ENCODE data around the gene ZNF154.
A peak's percentile ranks its signal among the peaks of the same experiment; 100 is the strongest.

ZNF154 gene

DNA sequence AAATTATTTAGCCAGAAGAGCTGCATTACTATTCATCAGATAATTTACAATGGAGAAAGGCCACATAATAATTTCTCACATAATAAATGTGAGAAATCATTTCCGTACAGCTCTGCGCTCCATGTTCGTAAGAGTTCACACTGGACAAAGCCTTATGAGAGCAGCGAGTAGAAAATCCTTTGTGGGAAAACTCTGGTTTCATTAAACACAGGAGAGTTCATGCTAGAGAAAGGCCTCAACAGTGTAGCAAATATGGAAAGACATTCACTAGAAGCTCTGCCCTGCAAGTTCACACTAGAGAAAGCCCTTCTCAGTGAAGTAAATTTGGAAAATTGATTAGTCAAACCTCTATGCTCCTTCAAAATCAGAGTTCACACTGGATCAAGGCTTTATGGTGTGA, 46.0 kb upstream of the ZNF154 start:
- no peak overlapping the region for H3K4me3 ChIP-seq (replicated peaks; ENCODE audit: insufficient read depth, low read length)
- H3K27me3 ChIP-seq (ENCODE audit: insufficient read depth, poor library complexity, severe bottlenecking) = no peaks in the 10 kb centered on the region
- DNase-seq (ENCODE audit: low read depth in 1 of 2, low spot score in 1 of 2) = no peak
- TF ChIP-seq GABPA (IDR thresholded peaks at IDR 0.05; ENCODE audit: low read depth) = no peak
- no peak overlapping the region for H3K27ac ChIP-seq (replicated peaks)

DNA sequence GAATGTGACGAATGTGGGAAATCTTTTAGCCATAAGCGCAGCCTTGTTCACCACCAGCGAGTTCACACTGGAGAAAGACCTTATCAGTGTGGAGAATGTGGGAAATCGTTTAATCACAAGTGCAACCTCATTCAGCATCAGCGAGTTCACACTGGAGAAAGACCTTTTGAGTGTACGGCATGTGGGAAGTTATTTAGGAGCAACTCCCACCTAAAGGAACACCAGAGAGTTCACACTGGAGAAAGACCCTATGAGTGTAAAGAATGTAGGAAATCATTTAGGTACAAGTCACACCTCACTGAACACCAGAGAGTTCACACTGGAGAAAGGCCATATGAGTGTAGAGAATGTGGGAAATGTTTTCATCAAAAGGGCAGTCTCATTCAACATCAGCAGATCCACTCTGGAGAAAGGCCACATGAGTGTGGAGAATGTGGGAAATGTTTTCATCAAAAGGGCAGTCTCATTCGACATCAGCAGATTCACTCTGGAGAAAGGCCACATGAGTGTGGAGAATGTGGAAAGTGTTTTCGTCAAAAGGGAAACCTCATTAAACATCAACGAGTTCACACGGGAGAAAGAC, 45.2 kb upstream of the ZNF154 start:
- Histone ChIP-seq H3K27me3 (ENCODE audit: insufficient read depth, poor library complexity, severe bottlenecking) (no peaks in the 10 kb centered on the region), H3K4me3 (replicated peaks; ENCODE audit: insufficient read depth, low read length) (no peak overlapping the region), H3K27ac (replicated peaks) (no peak overlapping the region)
- DNase-seq (ENCODE audit: low read depth in 1 of 2, low spot score in 1 of 2) = no peak
- no peak for TF ChIP-seq POLR2AphosphoS5 (IDR thresholded peaks at IDR 0.05; ENCODE audit: low read depth)
- TF ChIP-seq, protein P1, sequence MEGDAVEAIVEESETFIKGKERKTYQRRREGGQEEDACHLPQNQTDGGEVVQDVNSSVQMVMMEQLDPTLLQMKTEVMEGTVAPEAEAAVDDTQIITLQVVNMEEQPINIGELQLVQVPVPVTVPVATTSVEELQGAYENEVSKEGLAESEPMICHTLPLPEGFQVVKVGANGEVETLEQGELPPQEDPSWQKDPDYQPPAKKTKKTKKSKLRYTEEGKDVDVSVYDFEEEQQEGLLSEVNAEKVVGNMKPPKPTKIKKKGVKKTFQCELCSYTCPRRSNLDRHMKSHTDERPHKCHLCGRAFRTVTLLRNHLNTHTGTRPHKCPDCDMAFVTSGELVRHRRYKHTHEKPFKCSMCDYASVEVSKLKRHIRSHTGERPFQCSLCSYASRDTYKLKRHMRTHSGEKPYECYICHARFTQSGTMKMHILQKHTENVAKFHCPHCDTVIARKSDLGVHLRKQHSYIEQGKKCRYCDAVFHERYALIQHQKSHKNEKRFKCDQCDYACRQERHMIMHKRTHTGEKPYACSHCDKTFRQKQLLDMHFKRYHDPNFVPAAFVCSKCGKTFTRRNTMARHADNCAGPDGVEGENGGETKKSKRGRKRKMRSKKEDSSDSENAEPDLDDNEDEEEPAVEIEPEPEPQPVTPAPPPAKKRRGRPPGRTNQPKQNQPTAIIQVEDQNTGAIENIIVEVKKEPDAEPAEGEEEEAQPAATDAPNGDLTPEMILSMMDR (IDR thresholded peaks at IDR 0.05; ENCODE audit: insufficient read depth, low read length) = no peak
- no peak for TF ChIP-seq SPI1 (IDR thresholded peaks at IDR 0.05; ENCODE audit: borderline replicate concordance, low read depth)
- TF ChIP-seq GABPA (IDR thresholded peaks at IDR 0.05; ENCODE audit: low read depth) = no peak
- TF ChIP-seq, protein P2, sequence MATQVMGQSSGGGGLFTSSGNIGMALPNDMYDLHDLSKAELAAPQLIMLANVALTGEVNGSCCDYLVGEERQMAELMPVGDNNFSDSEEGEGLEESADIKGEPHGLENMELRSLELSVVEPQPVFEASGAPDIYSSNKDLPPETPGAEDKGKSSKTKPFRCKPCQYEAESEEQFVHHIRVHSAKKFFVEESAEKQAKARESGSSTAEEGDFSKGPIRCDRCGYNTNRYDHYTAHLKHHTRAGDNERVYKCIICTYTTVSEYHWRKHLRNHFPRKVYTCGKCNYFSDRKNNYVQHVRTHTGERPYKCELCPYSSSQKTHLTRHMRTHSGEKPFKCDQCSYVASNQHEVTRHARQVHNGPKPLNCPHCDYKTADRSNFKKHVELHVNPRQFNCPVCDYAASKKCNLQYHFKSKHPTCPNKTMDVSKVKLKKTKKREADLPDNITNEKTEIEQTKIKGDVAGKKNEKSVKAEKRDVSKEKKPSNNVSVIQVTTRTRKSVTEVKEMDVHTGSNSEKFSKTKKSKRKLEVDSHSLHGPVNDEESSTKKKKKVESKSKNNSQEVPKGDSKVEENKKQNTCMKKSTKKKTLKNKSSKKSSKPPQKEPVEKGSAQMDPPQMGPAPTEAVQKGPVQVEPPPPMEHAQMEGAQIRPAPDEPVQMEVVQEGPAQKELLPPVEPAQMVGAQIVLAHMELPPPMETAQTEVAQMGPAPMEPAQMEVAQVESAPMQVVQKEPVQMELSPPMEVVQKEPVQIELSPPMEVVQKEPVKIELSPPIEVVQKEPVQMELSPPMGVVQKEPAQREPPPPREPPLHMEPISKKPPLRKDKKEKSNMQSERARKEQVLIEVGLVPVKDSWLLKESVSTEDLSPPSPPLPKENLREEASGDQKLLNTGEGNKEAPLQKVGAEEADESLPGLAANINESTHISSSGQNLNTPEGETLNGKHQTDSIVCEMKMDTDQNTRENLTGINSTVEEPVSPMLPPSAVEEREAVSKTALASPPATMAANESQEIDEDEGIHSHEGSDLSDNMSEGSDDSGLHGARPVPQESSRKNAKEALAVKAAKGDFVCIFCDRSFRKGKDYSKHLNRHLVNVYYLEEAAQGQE (IDR thresholded peaks at IDR 0.05; ENCODE audit: insufficient replicate concordance, low read depth) = no peak

DNA sequence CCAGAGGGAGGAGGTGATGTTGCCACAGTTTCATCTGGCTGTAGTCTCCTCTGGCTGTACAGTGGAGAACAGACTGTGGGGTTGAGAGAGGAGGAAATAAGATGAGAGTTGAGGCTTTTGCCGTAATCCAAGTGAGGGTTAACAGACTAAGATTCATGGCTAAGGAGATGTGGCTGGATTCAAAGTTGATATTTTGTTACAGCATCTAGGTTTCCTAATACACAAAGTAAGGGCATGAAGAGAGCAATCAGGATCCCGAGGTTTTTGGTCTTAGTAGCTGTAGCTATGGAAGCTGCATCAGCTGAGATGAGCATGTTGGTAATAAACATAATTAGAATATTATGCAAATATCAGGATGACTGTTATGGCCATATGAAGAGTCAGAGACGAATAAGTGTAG, 39.0 kb upstream of the ZNF154 start:
- Histone ChIP-seq H3K4me3 (replicated peaks; ENCODE audit: insufficient read depth, low read length) (no peak overlapping the region; the same call in 1 of the 2 replicates), H3K27ac (replicated peaks) (no peak overlapping the region), H3K27me3 (ENCODE audit: insufficient read depth, poor library complexity, severe bottlenecking) (no peaks in the 10 kb centered on the region)
- TF ChIP-seq POLR2AphosphoS5 (IDR thresholded peaks at IDR 0.05; ENCODE audit: low read depth) (no peak), SPI1 (IDR thresholded peaks at IDR 0.05; ENCODE audit: borderline replicate concordance, low read depth) (no peak), GABPA (IDR thresholded peaks at IDR 0.05; ENCODE audit: low read depth) (no peak)
- TF ChIP-seq, protein P1 (IDR thresholded peaks at IDR 0.05; ENCODE audit: insufficient read depth, low read length) = no peak
- TF ChIP-seq, protein P2 (IDR thresholded peaks at IDR 0.05; ENCODE audit: insufficient replicate concordance, low read depth) = no peak
- no peak for DNase-seq (ENCODE audit: low read depth in 1 of 2, low spot score in 1 of 2)

DNA sequence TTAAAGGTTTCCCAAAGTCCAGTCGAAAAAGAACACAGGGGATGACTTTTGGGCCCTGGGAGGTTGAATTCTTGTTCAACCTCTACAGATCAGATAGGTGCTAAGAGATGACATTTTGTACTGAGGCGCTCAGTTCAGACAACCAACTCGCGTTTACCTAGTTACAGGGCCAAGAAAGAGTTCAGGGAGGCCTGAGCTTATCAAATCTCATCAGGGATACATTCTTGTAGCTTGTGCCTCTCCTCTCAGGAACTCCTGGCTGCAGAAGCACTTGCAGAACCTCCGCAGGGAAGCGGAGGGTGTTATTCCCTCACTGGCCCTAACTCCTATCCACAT, 38.4 kb upstream of the ZNF154 start:
- no peak for TF ChIP-seq POLR2AphosphoS5 (IDR thresholded peaks at IDR 0.05; ENCODE audit: low read depth)
- TF ChIP-seq, protein P2 (IDR thresholded peaks at IDR 0.05; ENCODE audit: insufficient replicate concordance, low read depth) = no peak
- TF ChIP-seq SPI1 (IDR thresholded peaks at IDR 0.05; ENCODE audit: borderline replicate concordance, low read depth) = no peak
- TF ChIP-seq, protein P1 (IDR thresholded peaks at IDR 0.05; ENCODE audit: insufficient read depth, low read length) = no peak
- no peak for TF ChIP-seq GABPA (IDR thresholded peaks at IDR 0.05; ENCODE audit: low read depth)
- Histone ChIP-seq H3K27ac (replicated peaks) (peak overlapping the region; percentile 74), H3K4me3 (replicated peaks; ENCODE audit: insufficient read depth, low read length) (peak overlapping the region; percentile 75), H3K27me3 (ENCODE audit: insufficient read depth, poor library complexity, severe bottlenecking) (no peaks in the 10 kb centered on the region)
- DNase-seq (ENCODE audit: low read depth in 1 of 2, low spot score in 1 of 2) = no peak

Data from HL-60 (cell line).